IMR-90 (cell line): ENCODE measurements around the gene PIEZO2. TPM values are rescaled to one million over a fixed set of nuclear protein-coding genes. Genes with fewer than 3 reads are reported as not detected.

Experiments used
- ATAC-seq: fragments of 200-7000 bp; cut with Tn5 transposase; 2 replicates; pipeline ENCODE4 v1.9.1; 2020; ENCODE audit warnings: low read depth, mild to moderate bottlenecking, moderate library complexity
- BruUV-seq: library from RNA; stranded (reverse); fragments of 400-500 nt; replicated peaks from 2 replicates; lab custom pipeline; 2021; lab: Mats Ljungman, UMichigan
- CTCF ChIA-PET: fragments of 300-600 bp; formaldehyde crosslinking; extraction: SDS; loops from one replicate; lab custom pipeline; 2021; ENCODE audit warnings: antibody characterized with exemption; lab: Yijun Ruan, JAX
- POLR2A ChIA-PET: fragments of 300-600 bp; sonication (Branson Sonifier 250); formaldehyde crosslinking; loops from one replicate; lab custom pipeline; 2022; ENCODE audit warnings: antibody characterized with exemption; ENCODE audit not compliant: unreplicated experiment; lab: Charles Lee
- DNase-seq: peaks from one replicate; pipeline ENCODE4 v3.0.0; 2013
- H2AFZ ChIP-seq: replicated peaks from 2 replicates; pipeline ENCODE3; 2013; ENCODE audit warnings: low read length, mild to moderate bottlenecking; ENCODE audit not compliant: poor library complexity
- H2AK5ac ChIP-seq: 2 replicates; pipeline ENCODE4 v1.6.1; 2013; ENCODE audit warnings: low read depth, low read length, inconsistent platforms
- H2AK9ac ChIP-seq: replicated peaks from 2 replicates; pipeline ENCODE3; 2013; ENCODE audit warnings: mild to moderate bottlenecking, low read depth, low read length, moderate library complexity; ENCODE audit not compliant: poor library complexity
- H2BK120ac ChIP-seq: 2 replicates; pipeline ENCODE4 v1.6.1; 2013; ENCODE audit warnings: low read depth, low read length, inconsistent platforms
- H2BK15ac ChIP-seq: 3 replicates; pipeline ENCODE4 v1.6.1; 2013; ENCODE audit warnings: low read depth, low read length, inconsistent platforms
- H2BK20ac ChIP-seq: 2 replicates; pipeline ENCODE4 v1.6.1; 2013; ENCODE audit warnings: low read depth, mild to moderate bottlenecking, inconsistent platforms, low read length, moderate library complexity
- H2BK5ac ChIP-seq: 2 replicates; pipeline ENCODE4 v1.6.1; 2013; ENCODE audit warnings: mild to moderate bottlenecking, low read depth, low read length, inconsistent platforms; ENCODE audit not compliant: poor library complexity, severe bottlenecking
- H3K14ac ChIP-seq: replicated peaks from 2 replicates; pipeline ENCODE4 v1.6.1; 2013; ENCODE audit warnings: low read depth, low read length, inconsistent platforms
- H3K18ac ChIP-seq: 2 replicates; pipeline ENCODE4 v1.6.1; 2013; ENCODE audit warnings: low read depth, low read length, control low read depth
- H3K23ac ChIP-seq: 2 replicates; pipeline ENCODE4 v1.6.1; 2013; ENCODE audit warnings: low read depth, low read length, inconsistent platforms
- H3K27ac ChIP-seq: 2 replicates; pipeline ENCODE4 v1.5.1; 2013; ENCODE audit warnings: mild to moderate bottlenecking, control low read depth, low read length; ENCODE audit not compliant: insufficient read depth
- H3K27me3 ChIP-seq: 2 replicates; pipeline ENCODE4 v1.6.1; 2013; ENCODE audit warnings: low read length; ENCODE audit not compliant: control insufficient read depth, insufficient read depth
- H3K36me3 ChIP-seq: 2 replicates; pipeline ENCODE4 v1.6.1; 2013; ENCODE audit warnings: low read length, mixed read lengths; ENCODE audit not compliant: control insufficient read depth, insufficient read depth
- H3K4ac ChIP-seq: 2 replicates; pipeline ENCODE4 v1.6.1; 2013; ENCODE audit warnings: low read depth, low read length, inconsistent platforms
- H3K4me1 ChIP-seq: 2 replicates; pipeline ENCODE4 v1.6.1; 2013; ENCODE audit warnings: low read length, mixed read lengths; ENCODE audit not compliant: control insufficient read depth, insufficient read depth
- H3K4me2 ChIP-seq: 2 replicates; pipeline ENCODE4 v1.6.1; 2013; ENCODE audit warnings: low read depth, mild to moderate bottlenecking, control low read depth, low read length, moderate library complexity
- H3K4me3 ChIP-seq: 2 replicates; pipeline ENCODE4 v1.5.1; 2013; ENCODE audit warnings: low read depth, mild to moderate bottlenecking, control low read depth, low read length, moderate library complexity; ENCODE audit not compliant: insufficient read depth
- H3K56ac ChIP-seq: 2 replicates; pipeline ENCODE4 v1.6.1; 2013; ENCODE audit warnings: low read length, inconsistent platforms; ENCODE audit not compliant: insufficient read depth; ENCODE audit errors: extremely low read depth
- H3K79me1 ChIP-seq, 2 experiments: 2 replicates each; pipeline ENCODE4 v1.6.1; 2013; ENCODE audit warnings: low read length in 2 of 2, inconsistent platforms in 1 of 2, low read depth in 1 of 2
- H3K9ac ChIP-seq: 2 replicates; pipeline ENCODE4 v1.6.1; 2013; ENCODE audit warnings: low read depth, low read length, control low read depth
- H3K9me1 ChIP-seq: 2 replicates; pipeline ENCODE4 v1.6.1; 2013; ENCODE audit warnings: low read length, inconsistent platforms; ENCODE audit not compliant: insufficient read depth
- H3K9me3 ChIP-seq: 2 replicates; pipeline ENCODE4 v1.6.1; 2013; ENCODE audit warnings: low read length; ENCODE audit not compliant: control insufficient read depth, insufficient read depth
- H4K20me1 ChIP-seq: 2 replicates; pipeline ENCODE4 v1.6.1; 2013; ENCODE audit warnings: low read length, inconsistent platforms; ENCODE audit not compliant: insufficient read depth
- H4K5ac ChIP-seq: 2 replicates; pipeline ENCODE4 v1.6.1; 2013; ENCODE audit warnings: mild to moderate bottlenecking, low read depth, low read length, control low read depth
- H4K8ac ChIP-seq, 2 experiments: 2 replicates each; pipeline ENCODE4 v1.6.1; 2013; ENCODE audit warnings: low read depth in 2 of 2, low read length in 2 of 2, control low read depth in 1 of 2, inconsistent platforms in 1 of 2
- H4K91ac ChIP-seq: 2 replicates; pipeline ENCODE4 v1.6.1; 2013; ENCODE audit warnings: low read depth, low read length, inconsistent platforms; ENCODE audit not compliant: insufficient read depth
- BHLHE40 ChIP-seq: fragments of 150-350 bp; IDR thresholded peaks from 2 replicates; pipeline ENCODE4 v1.6.1; 2016; ENCODE audit warnings: mild to moderate bottlenecking, low read depth, low read length
- CEBPB ChIP-seq: IDR thresholded peaks from 2 replicates; pipeline ENCODE4 v1.6.1; 2012; ENCODE audit warnings: low read depth, low read length, improper control_type of control experiment
- CHD1 ChIP-seq: IDR thresholded peaks from 2 replicates; pipeline ENCODE4 v1.6.1; 2012; ENCODE audit warnings: low read depth, low read length, improper control_type of control experiment
- FOS ChIP-seq: fragments of 150-350 bp; IDR thresholded peaks from 2 replicates; pipeline ENCODE4 v1.6.1; 2016; ENCODE audit warnings: low read depth, low read length
- MAFK ChIP-seq: IDR thresholded peaks from 2 replicates; pipeline ENCODE4 v1.6.1; 2012; ENCODE audit warnings: low read depth, low read length, improper control_type of control experiment
- MAZ ChIP-seq: IDR thresholded peaks from 2 replicates; pipeline ENCODE4 v1.6.1; 2012; ENCODE audit warnings: low read depth, mild to moderate bottlenecking, low read length, improper control_type of control experiment, moderate library complexity, borderline replicate concordance
- MXI1 ChIP-seq: IDR thresholded peaks from 2 replicates; pipeline ENCODE4 v1.6.1; 2012; ENCODE audit warnings: low read depth, mild to moderate bottlenecking, low read length, moderate library complexity, borderline replicate concordance
- NFE2L2 ChIP-seq: fragments of 150-350 bp; IDR thresholded peaks from 2 replicates; pipeline ENCODE4 v1.6.1; 2016; ENCODE audit warnings: low read depth, mild to moderate bottlenecking, low read length
- POLR2A ChIP-seq: IDR thresholded peaks from 2 replicates; pipeline ENCODE4 v1.6.1; 2012; ENCODE audit warnings: mild to moderate bottlenecking, low read depth, low read length
- RAD21 ChIP-seq: IDR thresholded peaks from 2 replicates; pipeline ENCODE4 v1.6.1; 2012; ENCODE audit warnings: low read length, improper control_type of control experiment
- RCOR1 ChIP-seq: IDR thresholded peaks from 2 replicates; pipeline ENCODE4 v1.6.1; 2012; ENCODE audit warnings: mild to moderate bottlenecking, low read length, improper control_type of control experiment; ENCODE audit not compliant: insufficient replicate concordance
- RFX5 ChIP-seq: IDR thresholded peaks from 2 replicates; pipeline ENCODE4 v1.8.0; 2012; ENCODE audit warnings: low read depth, mild to moderate bottlenecking, low read length, moderate library complexity
- SMC3 ChIP-seq: fragments of 150-350 bp; IDR thresholded peaks from 2 replicates; pipeline ENCODE4 v1.6.1; 2016; ENCODE audit warnings: low read depth, mild to moderate bottlenecking, antibody characterized with exemption, low read length, moderate library complexity
- WGBS, 2 experiments: methylation state at CpG; one replicate each; pipeline versions ENCODE4 v1.1.5 to v1.1.7; 2013; ENCODE audit warnings: missing lambda C conversion rate in 2 of 2; ENCODE audit not compliant: insufficient read length in 1 of 2; ENCODE audit errors: extremely low coverage in 2 of 2; 5-methylcytosine and 5-hydroxymethylcytosine counted together
- dilution Hi-C: fragments of 300-500 bp; cut with HindIII; formaldehyde crosslinking; loops from one replicate; pipeline ENCODE4 v1.14.3; 2018; ENCODE audit warnings: low sequenced_read_pairs; ENCODE audit not compliant: unreplicated experiment
- in situ Hi-C: fragments of 300-500 bp; cut with MboI; formaldehyde crosslinking; loops from 3 replicates; pipeline ENCODE4 v1.14.3; 2019; ENCODE audit warnings: low sequenced_read_pairs, inconsistent platforms, mixed read lengths
- intact Hi-C: fragments of 100-400 bp; cut with micrococcal nuclease; formaldehyde crosslinking; loops from 2 replicates; pipeline ENCODE4 v1.10.0; 2022
- polyA plus RNA-seq, 3 experiments: library from polyadenylated mRNA; depleted of rRNA; stranded (reverse); fragments of >200 nt; gene quantifications; 2 replicates each; pipeline ENCODE4 v1.2.3, GENCODE V29; 2012; ENCODE audit warnings: low replicate concordance in 1 of 3
- total RNA-seq: library from RNA; depleted of rRNA; stranded (reverse); fragments of >200 nt; gene quantifications from 2 replicates; pipeline ENCODE4 v1.2.3, GENCODE V29; 2012
- TF ChIP-seq, protein P1 (sequence below): conservative IDR thresholded peaks from 2 replicates; pipeline ENCODE4 v1.5.1; 2012; ENCODE audit warnings: mild to moderate bottlenecking, low read depth, low read length, improper control_type of control experiment
- TF ChIP-seq, protein P2 (sequence below): fragments of 150-350 bp; IDR thresholded peaks from 2 replicates; pipeline ENCODE4 v1.6.1; 2017; ENCODE audit warnings: mild to moderate bottlenecking, antibody characterized with exemption, low read length, low read depth

PIEZO2 gene
- total and polyA plus RNA-seq, 2 of the 4 experiments (the other 2 are of a cell fraction), result 2.4 to 4.1 TPM

DNA sequence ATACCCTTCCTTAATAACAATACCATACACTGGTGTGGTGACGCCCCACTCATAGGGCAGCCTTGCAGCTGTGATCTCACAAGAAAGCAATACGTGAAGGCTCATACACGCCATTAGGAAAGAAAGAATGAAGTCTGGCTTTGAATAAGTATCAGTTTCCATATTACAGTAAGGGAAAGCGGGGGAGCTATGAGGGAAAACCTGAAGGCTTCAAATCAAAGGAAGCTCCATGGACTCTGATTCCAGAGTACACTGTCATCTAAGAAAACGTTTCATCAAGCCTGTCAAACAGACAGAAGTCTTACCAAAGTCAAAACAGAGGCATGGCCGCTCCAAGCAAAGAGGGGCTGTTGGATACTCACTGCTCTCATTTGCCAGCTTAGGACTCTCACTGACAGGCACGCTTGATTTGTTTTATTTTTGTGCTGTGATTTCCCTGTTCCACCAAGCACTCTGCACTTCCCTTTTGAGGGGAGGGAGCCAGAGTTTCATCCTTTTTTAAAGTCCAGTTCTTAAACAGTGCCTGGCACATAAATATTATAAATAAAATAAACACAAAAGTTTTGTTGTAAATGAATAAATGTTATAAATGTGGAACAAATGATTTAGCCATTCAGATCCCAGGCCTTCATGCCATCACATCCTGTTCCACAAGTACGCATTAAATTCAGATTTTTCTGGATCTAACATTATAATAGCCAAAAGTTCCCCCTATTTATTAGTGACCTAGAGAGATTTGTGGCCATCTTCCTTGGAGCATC lies 221.2 kb downstream of the PIEZO2 start:
- ChIA-PET POLR2A (no interaction called here), CTCF (interaction anchor here (0.5 to 1.7 kb wide), 3 partner anchors 8 to 1629 kb away, joined by 3 to 5 read pairs (median 3); no protein-coding TSS in a partner anchor)
- H3K27ac ChIP-seq, result peak overlapping the region; percentile 95; the same call in 1 of the 2 replicates
- H3K4ac ChIP-seq, result peak overlapping the region; percentile 81
- H3K4me1 ChIP-seq, result peaks cover 24% of the 10 kb centered on the region
- H2BK20ac ChIP-seq, result peak overlapping the region; percentile 92
- H3K27me3 ChIP-seq, result no peaks in the 10 kb centered on the region
- peaks cover 0 to 5% of the 10 kb centered on the region in 2 experiments; a peak in 1 of 4 replicates for H3K79me1 ChIP-seq
- peaks cover 8% of the 10 kb centered on the region; the same call in 1 of the 2 replicates for H3K9me1 ChIP-seq
- H3K9ac ChIP-seq, result peak overlapping the region; percentile 51
- no peaks in the 10 kb centered on the region for H4K20me1 ChIP-seq
- H2AFZ ChIP-seq, result no peak overlapping the region
- H3K23ac ChIP-seq, result peak overlapping the region; percentile 55
- intact Hi-C loops (loop anchor here (5.0 kb wide), 3 partner anchors 66 to 219 kb away; partner anchors contain the start of gene PIEZO2), dilution Hi-C loops (no loop called here), in situ Hi-C loops (no loop called here)
- H2BK15ac ChIP-seq, result peak overlapping the region; percentile 96
- DNase-seq (peak; percentile 37), ATAC-seq (no peak)
- H3K56ac ChIP-seq, result peak overlapping the region; percentile 81; the same call in 1 of the 2 replicates
- peak overlapping the region; percentile 77 for H3K4me2 ChIP-seq
- H3K18ac ChIP-seq, result peak overlapping the region; percentile 94
- no TSS peak for BruUV-seq
- H3K9me3 ChIP-seq, result no peaks in the 10 kb centered on the region
- peak overlapping the region; percentile 50 for H3K14ac ChIP-seq
- peak overlapping the region; percentile 91 for H2BK120ac ChIP-seq
- WGBS, 2 experiments, result 20% methylated on average over 1 of the region's 8 CpGs; no CpG with 5 or more reads in 1 of the 2 experiments
- H4K8ac ChIP-seq, result peak overlapping the region; percentile 85 to 90
- no peak overlapping the region for H3K4me3 ChIP-seq
- peak overlapping the region; percentile 95 for H4K91ac ChIP-seq
- H3K36me3 ChIP-seq, result no peaks in the 10 kb centered on the region
- peak overlapping the region; percentile 99 for H2AK5ac ChIP-seq
- H2BK5ac ChIP-seq, result peak overlapping the region; percentile 51
- peak overlapping the region; percentile 73 for H2AK9ac ChIP-seq
- peak overlapping the region; percentile 45 for H4K5ac ChIP-seq
- TF ChIP-seq MAFK, result no peak
- TF ChIP-seq RCOR1, result no peak
- no peak for TF ChIP-seq CHD1
- no peak for TF ChIP-seq CEBPB
- TF ChIP-seq, protein P1, sequence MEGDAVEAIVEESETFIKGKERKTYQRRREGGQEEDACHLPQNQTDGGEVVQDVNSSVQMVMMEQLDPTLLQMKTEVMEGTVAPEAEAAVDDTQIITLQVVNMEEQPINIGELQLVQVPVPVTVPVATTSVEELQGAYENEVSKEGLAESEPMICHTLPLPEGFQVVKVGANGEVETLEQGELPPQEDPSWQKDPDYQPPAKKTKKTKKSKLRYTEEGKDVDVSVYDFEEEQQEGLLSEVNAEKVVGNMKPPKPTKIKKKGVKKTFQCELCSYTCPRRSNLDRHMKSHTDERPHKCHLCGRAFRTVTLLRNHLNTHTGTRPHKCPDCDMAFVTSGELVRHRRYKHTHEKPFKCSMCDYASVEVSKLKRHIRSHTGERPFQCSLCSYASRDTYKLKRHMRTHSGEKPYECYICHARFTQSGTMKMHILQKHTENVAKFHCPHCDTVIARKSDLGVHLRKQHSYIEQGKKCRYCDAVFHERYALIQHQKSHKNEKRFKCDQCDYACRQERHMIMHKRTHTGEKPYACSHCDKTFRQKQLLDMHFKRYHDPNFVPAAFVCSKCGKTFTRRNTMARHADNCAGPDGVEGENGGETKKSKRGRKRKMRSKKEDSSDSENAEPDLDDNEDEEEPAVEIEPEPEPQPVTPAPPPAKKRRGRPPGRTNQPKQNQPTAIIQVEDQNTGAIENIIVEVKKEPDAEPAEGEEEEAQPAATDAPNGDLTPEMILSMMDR, result no peak
- no peak for TF ChIP-seq NFE2L2
- no peak for TF ChIP-seq SMC3
- TF ChIP-seq, protein P2, sequence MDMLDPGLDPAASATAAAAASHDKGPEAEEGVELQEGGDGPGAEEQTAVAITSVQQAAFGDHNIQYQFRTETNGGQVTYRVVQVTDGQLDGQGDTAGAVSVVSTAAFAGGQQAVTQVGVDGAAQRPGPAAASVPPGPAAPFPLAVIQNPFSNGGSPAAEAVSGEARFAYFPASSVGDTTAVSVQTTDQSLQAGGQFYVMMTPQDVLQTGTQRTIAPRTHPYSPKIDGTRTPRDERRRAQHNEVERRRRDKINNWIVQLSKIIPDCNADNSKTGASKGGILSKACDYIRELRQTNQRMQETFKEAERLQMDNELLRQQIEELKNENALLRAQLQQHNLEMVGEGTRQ, result no peak
- TF ChIP-seq POLR2A, result no peak
- no peak for TF ChIP-seq MAZ
- TF ChIP-seq RFX5, result no peak
- no peak for TF ChIP-seq MXI1
- no peak for TF ChIP-seq BHLHE40
- TF ChIP-seq FOS, result no peak
- TF ChIP-seq RAD21, result no peak
